PC-3 (cell line): Measurements from ENCODE around the gene PSMG3. TPM values are rescaled to one million over a fixed set of nuclear protein-coding genes. Genes with fewer than 3 reads are reported as not detected.

Experiments
- ATAC-seq: fragments of 200-7000 bp; cut with Tn5 transposase; 2 replicates; pipeline ENCODE4 v1.9.1; 2020; ENCODE audit warnings: mild to moderate bottlenecking, moderate library complexity
- BruUV-seq: library from RNA; stranded (reverse); fragments of 400-500 nt; replicated peaks from 2 replicates; lab custom pipeline; 2021; lab: Mats Ljungman, UMichigan
- CTCF ChIA-PET: fragments of 300-600 bp; sonication (Branson Sonifier 250); formaldehyde crosslinking; loops from one replicate; lab custom pipeline; 2022; ENCODE audit warnings: antibody characterized with exemption; lab: Charles Lee
- POLR2A ChIA-PET: fragments of 300-600 bp; sonication (Branson Sonifier 250); formaldehyde crosslinking; loops from one replicate; lab custom pipeline; 2022; ENCODE audit warnings: antibody characterized with exemption; ENCODE audit not compliant: unreplicated experiment; lab: Charles Lee
- DNase-seq: peaks from one replicate; pipeline ENCODE4 v3.0.0-alpha.2; 2015
- H2AFZ ChIP-seq: fragments of 300-600 bp; sonication (generic); 2 replicates; pipeline ENCODE4 v1.6.0; 2016; ENCODE audit warnings: antibody characterized with exemption, low read length
- H3F3A ChIP-seq: fragments of 300-600 bp; sonication (generic); one replicate; pipeline ENCODE4 v1.6.0; 2017; ENCODE audit warnings: antibody characterized with exemption, low read length, control low read depth, mild to moderate bottlenecking; ENCODE audit not compliant: unreplicated experiment
- H3K27ac ChIP-seq: fragments of 300-600 bp; sonication (generic); 2 replicates; pipeline ENCODE4 v1.5.1; 2016; ENCODE audit warnings: mild to moderate bottlenecking, low read length
- H3K27me3 ChIP-seq: fragments of 300-600 bp; sonication (generic); 2 replicates; pipeline ENCODE4 v1.6.1; 2016; ENCODE audit warnings: low read length, mixed read lengths
- H3K36me3 ChIP-seq: fragments of 300-600 bp; sonication (generic); 2 replicates; pipeline ENCODE4 v1.6.1; 2016; ENCODE audit warnings: low read depth, mixed run types, low read length, mixed read lengths
- H3K4me1 ChIP-seq: fragments of 300-600 bp; sonication (generic); 2 replicates; pipeline ENCODE4 v1.5.1; 2016; ENCODE audit warnings: low read length; ENCODE audit not compliant: insufficient read depth
- H3K4me2 ChIP-seq: fragments of 300-600 bp; sonication (generic); 2 replicates; pipeline ENCODE4 v1.6.0; 2016; ENCODE audit warnings: low read length
- H3K4me3 ChIP-seq: fragments of 300-600 bp; sonication (generic); 2 replicates; pipeline ENCODE4 v1.5.1; 2016; ENCODE audit warnings: mild to moderate bottlenecking, low read length, mixed read lengths
- H3K79me2 ChIP-seq: fragments of 300-600 bp; sonication (generic); 2 replicates; pipeline ENCODE4 v1.6.1; 2017; ENCODE audit warnings: low read length, mixed read lengths
- H3K9ac ChIP-seq: fragments of 300-600 bp; sonication (generic); 2 replicates; pipeline ENCODE4 v1.6.0; 2016; ENCODE audit warnings: mild to moderate bottlenecking, low read length
- H3K9me2 ChIP-seq: fragments of 300-600 bp; sonication (generic); replicated peaks from 2 replicates; pipeline ENCODE4 v1.6.1; 2016; ENCODE audit warnings: mixed run types, low read length, mixed read lengths
- H3K9me3 ChIP-seq: fragments of 300-600 bp; sonication (generic); 2 replicates; pipeline ENCODE4 v1.6.1; 2016; ENCODE audit warnings: low read length, mixed read lengths
- H4K20me1 ChIP-seq: fragments of 300-600 bp; sonication (generic); 2 replicates; pipeline ENCODE4 v1.6.1; 2016; ENCODE audit warnings: low read length, mixed read lengths
- EZH2 ChIP-seq: fragments of 300-600 bp; sonication (generic); IDR thresholded peaks from one replicate; pipeline ENCODE4 v1.6.1; 2017; ENCODE audit warnings: antibody characterized with exemption, mild to moderate bottlenecking, low read length; ENCODE audit not compliant: unreplicated experiment
- EZH2phosphoT487 ChIP-seq: fragments of 300-600 bp; sonication (generic); IDR thresholded peaks from 2 replicates; pipeline ENCODE4 v1.6.1; 2018; ENCODE audit warnings: mild to moderate bottlenecking, antibody characterized with exemption, low read length, borderline replicate concordance
- intact Hi-C: fragments of 100-400 bp; cut with micrococcal nuclease; formaldehyde crosslinking; loops from 2 replicates; pipeline ENCODE4 v1.9.0; 2023
- total RNA-seq: library from RNA; depleted of rRNA; stranded (reverse); fragments of >200 nt; gene quantifications from 2 replicates; pipeline ENCODE4 v1.2.3, GENCODE V29; 2014
- TF ChIP-seq, protein P1 (sequence below): fragments of 300-600 bp; sonication (generic); conservative IDR thresholded peaks from 2 replicates; pipeline ENCODE4 v1.5.1; 2017; ENCODE audit warnings: antibody characterized with exemption, low read depth, mild to moderate bottlenecking, low read length

Gene PSMG3
- total RNA-seq, 1 experiment from 2014 or later = 133 TPM

DNA sequence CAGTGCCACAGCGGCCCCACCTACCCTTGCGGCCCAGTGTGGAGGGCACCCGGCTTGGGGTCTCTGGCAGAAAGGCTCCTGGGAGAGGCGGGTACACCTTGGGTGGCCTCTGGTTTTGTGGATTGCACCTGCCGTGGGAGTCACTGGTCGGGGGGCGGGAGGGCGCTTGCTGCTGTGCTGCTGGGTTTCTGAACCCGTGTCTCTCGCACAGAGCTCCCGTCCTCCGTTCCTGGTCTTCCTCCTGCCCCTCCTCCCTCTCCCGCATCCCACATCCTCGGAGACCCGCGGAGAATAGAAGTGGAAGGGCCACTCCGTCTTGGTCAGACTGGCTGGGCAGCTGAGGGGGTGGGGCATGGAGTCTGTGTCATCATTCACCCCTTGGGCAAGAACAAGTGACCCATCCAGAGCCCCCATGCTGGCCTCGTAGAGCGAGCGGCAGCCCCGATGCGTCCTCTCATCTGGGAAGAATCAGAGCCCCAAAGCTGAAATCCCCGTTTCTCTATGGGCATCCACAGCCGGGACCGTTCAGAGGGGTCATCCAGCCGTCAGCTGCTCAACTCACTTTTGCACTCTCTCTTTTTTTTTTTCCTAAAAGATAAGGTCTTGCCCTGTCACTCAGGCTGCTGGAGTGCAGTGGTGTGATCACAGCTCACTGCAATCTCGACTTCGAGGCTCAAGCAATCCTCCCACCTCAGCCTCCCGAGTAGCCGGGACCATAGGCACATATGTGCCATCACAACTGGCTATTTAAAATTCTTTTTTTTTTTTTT lies 35.3 kb downstream of the PSMG3 start:
- POLR2A ChIA-PET = interaction anchor here (1.3 kb wide), 1 partner anchor 22 kb away, joined by 3 read pairs; the partner anchor contains the start of gene TMEM184A
- H3K9ac ChIP-seq = peak overlapping the region; percentile 58
- intact Hi-C loops = no loop called here

GRCh38 chr7:1533547-1534329 lies 36.1 kb downstream of the PSMG3 start:
- no peaks in the 10 kb centered on the region for H3K27me3 ChIP-seq
- H4K20me1 ChIP-seq = peaks cover 8% of the 10 kb centered on the region; the same call in 1 of the 2 replicates
- H3K79me2 ChIP-seq = peaks cover 73% of the 10 kb centered on the region
- ChIA-PET CTCF (interaction anchor here (1.0 to 1.4 kb wide), 2 partner anchors 22 to 27 kb away, joined by 4 read pairs; partner anchors contain the start of gene TMEM184A), POLR2A (interaction anchor here (1.2 to 1.3 kb wide), 2 partner anchors 21 to 23 kb away, joined by 3 to 6 read pairs; partner anchors contain the start of gene TMEM184A)
- H2AFZ ChIP-seq = no peak overlapping the region
- peak; percentile 53 for ATAC-seq
- H3K4me3 ChIP-seq = peak overlapping the region; percentile 66
- peak; percentile 86 for DNase-seq
- peak overlapping the region; percentile 97 for H3K27ac ChIP-seq
- TF ChIP-seq EZH2phosphoT487 (no peak), EZH2 (no peak)
- TF ChIP-seq, protein P1, sequence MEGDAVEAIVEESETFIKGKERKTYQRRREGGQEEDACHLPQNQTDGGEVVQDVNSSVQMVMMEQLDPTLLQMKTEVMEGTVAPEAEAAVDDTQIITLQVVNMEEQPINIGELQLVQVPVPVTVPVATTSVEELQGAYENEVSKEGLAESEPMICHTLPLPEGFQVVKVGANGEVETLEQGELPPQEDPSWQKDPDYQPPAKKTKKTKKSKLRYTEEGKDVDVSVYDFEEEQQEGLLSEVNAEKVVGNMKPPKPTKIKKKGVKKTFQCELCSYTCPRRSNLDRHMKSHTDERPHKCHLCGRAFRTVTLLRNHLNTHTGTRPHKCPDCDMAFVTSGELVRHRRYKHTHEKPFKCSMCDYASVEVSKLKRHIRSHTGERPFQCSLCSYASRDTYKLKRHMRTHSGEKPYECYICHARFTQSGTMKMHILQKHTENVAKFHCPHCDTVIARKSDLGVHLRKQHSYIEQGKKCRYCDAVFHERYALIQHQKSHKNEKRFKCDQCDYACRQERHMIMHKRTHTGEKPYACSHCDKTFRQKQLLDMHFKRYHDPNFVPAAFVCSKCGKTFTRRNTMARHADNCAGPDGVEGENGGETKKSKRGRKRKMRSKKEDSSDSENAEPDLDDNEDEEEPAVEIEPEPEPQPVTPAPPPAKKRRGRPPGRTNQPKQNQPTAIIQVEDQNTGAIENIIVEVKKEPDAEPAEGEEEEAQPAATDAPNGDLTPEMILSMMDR = no peak
- H3K9ac ChIP-seq = peak overlapping the region; percentile 91
- BruUV-seq = no TSS peak
- intact Hi-C loops = loop anchor here (1.0 to 2.0 kb wide), 3 partner anchors 23 to 34 kb away; partner anchors contain the start of gene TMEM184A
- peaks cover 36% of the 10 kb centered on the region for H3K4me1 ChIP-seq
- no peaks in the 10 kb centered on the region; the same call in 1 of the 2 replicates for H3K36me3 ChIP-seq
- H3F3A ChIP-seq = peaks cover 7% of the 10 kb centered on the region
- H3K9me2 ChIP-seq = no peaks in the 10 kb centered on the region
- H3K4me2 ChIP-seq = peak overlapping the region; percentile 86
- no peaks in the 10 kb centered on the region for H3K9me3 ChIP-seq

More for the DNA sequence above, 35.3 kb downstream of the PSMG3 start:
- H3K4me2 ChIP-seq = peak overlapping the region; percentile 86
- DNase-seq (no peak), ATAC-seq (no peak)
- peaks cover 8% of the 10 kb centered on the region for H3K36me3 ChIP-seq
- TF ChIP-seq, protein P1 = no peak
- H4K20me1 ChIP-seq = peaks cover 8% of the 10 kb centered on the region; the same call in 1 of the 2 replicates
- H3K4me1 ChIP-seq = peaks cover 36% of the 10 kb centered on the region
- no TSS peak for BruUV-seq
- H3K9me2 ChIP-seq = no peaks in the 10 kb centered on the region
- H2AFZ ChIP-seq = no peak overlapping the region
- peak overlapping the region; percentile 66 for H3K4me3 ChIP-seq
- H3K27ac ChIP-seq = peak overlapping the region; percentile 97
- CTCF ChIA-PET = interaction anchor here (1.0 to 1.4 kb wide), 2 partner anchors 22 to 28 kb away, joined by 4 read pairs; partner anchors contain the start of gene TMEM184A
- H3K79me2 ChIP-seq = peaks cover 81% of the 10 kb centered on the region
- peaks cover 7% of the 10 kb centered on the region for H3F3A ChIP-seq
- no peaks in the 10 kb centered on the region for H3K9me3 ChIP-seq
- no peaks in the 10 kb centered on the region for H3K27me3 ChIP-seq
